Gastrocnemius medialis (tissue), 4 donors: ENCODE results near the gene INHA. TPM values are rescaled to one million over a fixed set of nuclear protein-coding genes. Genes with fewer than 3 reads are reported as not detected.

Experiments used
- ATAC-seq, 2 donors: fragments of 150-250 bp; one replicate each; pipeline ENCODE4 v1.9.1; 2016
- DNase-seq, 2 donors: peaks; one replicate each; pipeline ENCODE4 v3.0.0-alpha.2; 2019
- H3K27ac ChIP-seq, 4 donors: fragments of 200-600 bp; sonication (generic); 1 replicate in 1 of 4; 2 replicates in 3 of 4; pipeline ENCODE4 v1.5.1; 2016 to 2018; ENCODE audit warnings: mild to moderate bottlenecking in 2 of 4, moderate library complexity in 1 of 4
- H3K27me3 ChIP-seq, 3 donors: fragments of 200-600 bp; sonication (generic) in 2 of 3; 1 replicate in 1 of 3; 2 replicates in 2 of 3; pipeline versions ENCODE4 v1.5.1 to v1.6.0; 2016 to 2019; ENCODE audit warnings: mild to moderate bottlenecking in 1 of 3, moderate library complexity in 1 of 3
- H3K36me3 ChIP-seq, 2 donors: fragments of 200-600 bp; sonication (generic) in 1 of 2; one replicate each; pipeline ENCODE4 v1.5.1; 2017 to 2018
- H3K4me1 ChIP-seq, 2 donors: fragments of 200-600 bp; sonication (generic) in 1 of 2; one replicate each; pipeline ENCODE4 v1.5.1; 2016 to 2017; ENCODE audit warnings: mild to moderate bottlenecking in 2 of 2
- H3K4me3 ChIP-seq, 4 donors: fragments of 200-600 bp; sonication (generic) in 3 of 4; 1 replicate in 1 of 4; 2 replicates in 3 of 4; pipeline ENCODE4 v1.5.1; 2016 to 2019; ENCODE audit warnings: mild to moderate bottlenecking in 2 of 4
- H3K9me3 ChIP-seq, 3 donors: fragments of 200-600 bp; sonication (generic) in 2 of 3; 1 replicate in 1 of 3; 2 replicates in 2 of 3; pipeline ENCODE4 v1.5.1; 2016 to 2019
- CTCF ChIP-seq, 5 experiments: fragments of 450-650 bp in 3 of 5; fragments of 200-600 bp in 2 of 5; sonication (generic) in 2 of 5; IDR thresholded peaks in 4 of 5; conservative IDR thresholded peaks in 1 of 5; 1 replicate in 4 of 5; 2 replicates in 1 of 5; pipeline ENCODE4 v1.5.1; 2016 to 2019; ENCODE audit warnings: antibody characterized with exemption in 5 of 5, mild to moderate bottlenecking in 3 of 5, moderate library complexity in 3 of 5
- POLR2A ChIP-seq, 2 donors: fragments of 450-650 bp; IDR thresholded peaks; one replicate each; pipeline ENCODE4 v1.6.1; 2017; ENCODE audit warnings: antibody characterized with exemption in 2 of 2, mild to moderate bottlenecking in 2 of 2, moderate library complexity in 2 of 2
- in situ Hi-C, 4 donors: fragments of 200-750 bp; cut with MboI; loops; one replicate each; pipeline versions ENCODE4 v1.15.0 to v1.8.0; 2017; ENCODE audit warnings: low sequenced_read_pairs in 4 of 4
- intact Hi-C: fragments of 100-400 bp; cut with DNase I; formaldehyde crosslinking; loops from one replicate; pipeline ENCODE4 v1.15.1; 2023; ENCODE audit warnings: low total_unique reads
- total RNA-seq, 4 donors: library from RNA; depleted of rRNA; stranded (reverse); fragments of >200 nt; gene quantifications; one replicate each; pipeline versions ENCODE4 v1.1.0 to v1.2.3, GENCODE V29; 2016

Gene INHA
- total RNA-seq, 4 donors from 2014 or later: 0.29 to 3.5 TPM; not detected in 2

GRCh38 chr2:219574484-219575311 is 2.6 kb downstream of the INHA start:
- intact Hi-C loops (no loop called here), in situ Hi-C loops (no loop called here)
- DNase-seq (peak in 1 of 2 donors; percentile 33), ATAC-seq (no peak)
- Histone ChIP-seq H3K4me1 (peaks cover 11% of the 10 kb centered on the region in 2 donors), H3K9me3 (no peaks in the 10 kb centered on the region), H3K36me3 (no peaks in the 10 kb centered on the region), H3K27me3 (no peaks in the 10 kb centered on the region), H3K4me3 (no peak overlapping the region), H3K27ac (no peak overlapping the region)
- TF ChIP-seq CTCF (IDR thresholded peaks at IDR 0.05 in 4 of 5, conservative IDR thresholded peaks at IDR 0.05 in 1 of 5) (no peak), POLR2A (IDR thresholded peaks at IDR 0.05) (no peak)

GRCh38 chr2:219575566-219576504 is 3.7 kb downstream of the INHA start:
- Histone ChIP-seq H3K4me1 (peaks cover 6% of the 10 kb centered on the region in 2 donors), H3K4me3 (no peak overlapping the region), H3K36me3 (no peaks in the 10 kb centered on the region), H3K27me3 (no peaks in the 10 kb centered on the region), H3K27ac (no peak overlapping the region), H3K9me3 (no peaks in the 10 kb centered on the region)
- intact Hi-C loops (no loop called here), in situ Hi-C loops (no loop called here)
- ATAC-seq: no peak
- TF ChIP-seq CTCF (IDR thresholded peaks at IDR 0.05 in 4 of 5, conservative IDR thresholded peaks at IDR 0.05 in 1 of 5): no peak
- no peak for TF ChIP-seq POLR2A (IDR thresholded peaks at IDR 0.05)
- DNase-seq: no peak

- Histone ChIP-seq H3K27ac (no peak overlapping the region), H3K4me3 (no peak overlapping the region), H3K36me3 (no peaks in the 10 kb centered on the region), H3K4me1 (peaks cover 3 to 4% of the 10 kb centered on the region in 2 donors), H3K27me3 (no peaks in the 10 kb centered on the region), H3K9me3 (no peaks in the 10 kb centered on the region)
- intact Hi-C loops: no loop called here
- DNase-seq (no peak), ATAC-seq (no peak)
- TF ChIP-seq CTCF (IDR thresholded peaks at IDR 0.05 in 4 of 5, conservative IDR thresholded peaks at IDR 0.05 in 1 of 5) (no peak), POLR2A (IDR thresholded peaks at IDR 0.05) (no peak)
- in situ Hi-C loops: no loop called here
Observed at GRCh38 chr2:219576505-219577388, 4.6 kb downstream of the INHA start.

GRCh38 chr2:219578811-219579613 is 6.9 kb downstream of the INHA start:
- TF ChIP-seq CTCF (IDR thresholded peaks at IDR 0.05 in 4 of 5, conservative IDR thresholded peaks at IDR 0.05 in 1 of 5) (no peak), POLR2A (IDR thresholded peaks at IDR 0.05) (no peak)
- Histone ChIP-seq H3K4me3 (no peak overlapping the region), H3K9me3 (no peaks in the 10 kb centered on the region), H3K27ac (peak overlapping the region in 3 of 4 donors; percentile 0 to 58 (median 24)), H3K36me3 (no peaks in the 10 kb centered on the region), H3K4me1 (no peaks in the 10 kb centered on the region), H3K27me3 (no peaks in the 10 kb centered on the region)
- ATAC-seq (peak; percentile 78 to 89), DNase-seq (no peak)
- intact Hi-C loops: no loop called here
- in situ Hi-C loops: no loop called here
